HepG2 (cell line): Measurements from ENCODE around the gene TNNT1. TPM values are rescaled to one million over a fixed set of nuclear protein-coding genes. Genes with fewer than 3 reads are reported as not detected.

Experiments
- GABPA ChIP-seq, 2 experiments: IDR thresholded peaks; 2 replicates each; pipeline ENCODE4 v1.6.1; 2011 to 2016; ENCODE audit warnings: low read depth in 2 of 2, low read length in 1 of 2, missing biosample characterization in 1 of 2, missing genetic modification characterization in 1 of 2
- KDM4B ChIP-seq: sonication (generic); formaldehyde crosslinking; IDR thresholded peaks from 2 replicates; pipeline ENCODE4 v1.4.0; 2020; ENCODE audit warnings: missing genetic modification reagents
- MIXL1 ChIP-seq: IDR thresholded peaks from 2 replicates; pipeline ENCODE4 v1.6.1; 2016
- MTA1 ChIP-seq: sonication (generic); formaldehyde crosslinking; IDR thresholded peaks from 2 replicates; pipeline ENCODE4 v1.4.0; 2020; ENCODE audit warnings: missing genetic modification reagents, mild to moderate bottlenecking, borderline replicate concordance
- NR2C2 ChIP-seq: sonication (generic); formaldehyde crosslinking; IDR thresholded peaks from 2 replicates; pipeline ENCODE4 v1.4.0; 2020; ENCODE audit warnings: missing genetic modification reagents, mild to moderate bottlenecking, moderate library complexity, borderline replicate concordance
- NRL ChIP-seq: sonication (generic); formaldehyde crosslinking; IDR thresholded peaks from 2 replicates; pipeline ENCODE4 v1.5.0; 2020; ENCODE audit warnings: missing genetic modification reagents, mild to moderate bottlenecking, moderate library complexity, borderline replicate concordance
- SP1 ChIP-seq, 2 experiments: fragments of 450-650 bp in 1 of 2; sonication (generic) in 1 of 2; formaldehyde crosslinking in 1 of 2; IDR thresholded peaks; 2 replicates each; pipeline versions ENCODE4 v1.4.0 to v1.6.1; 2016 to 2020; ENCODE audit warnings: missing genetic modification reagents in 1 of 2
- SP4 ChIP-seq: sonication (generic); formaldehyde crosslinking; IDR thresholded peaks from 2 replicates; pipeline ENCODE4 v1.8.1; 2023; ENCODE audit warnings: mild to moderate bottlenecking, missing genetic modification reagents
- TAF1 ChIP-seq: sonication (generic); formaldehyde crosslinking; IDR thresholded peaks from 2 replicates; pipeline ENCODE4 v1.4.0; 2020; ENCODE audit warnings: missing genetic modification reagents
- XBP1 ChIP-seq: sonication (generic); formaldehyde crosslinking; IDR thresholded peaks from 2 replicates; pipeline ENCODE4 v1.5.0; 2020; ENCODE audit warnings: missing genetic modification reagents
- ZBTB38 ChIP-seq: sonication (generic); formaldehyde crosslinking; IDR thresholded peaks from 2 replicates; pipeline ENCODE4 v1.5.1; 2020; ENCODE audit warnings: mild to moderate bottlenecking, missing genetic modification reagents
- ZEB1 ChIP-seq: IDR thresholded peaks from 2 replicates; pipeline ENCODE4 v1.6.1; 2012; ENCODE audit warnings: mild to moderate bottlenecking, low read depth, inconsistent platforms; ENCODE audit not compliant: insufficient replicate concordance
- ZFY ChIP-seq: sonication (generic); formaldehyde crosslinking; IDR thresholded peaks from 2 replicates; pipeline ENCODE4 v1.4.0; 2020; ENCODE audit warnings: missing genetic modification reagents
- ZNF263 ChIP-seq: sonication (generic); formaldehyde crosslinking; IDR thresholded peaks from 2 replicates; pipeline ENCODE4 v1.4.0; 2020; ENCODE audit warnings: missing genetic modification reagents
- ZNF670 ChIP-seq: sonication (generic); formaldehyde crosslinking; IDR thresholded peaks from 2 replicates; pipeline ENCODE4 v1.8.0; 2022; ENCODE audit warnings: mild to moderate bottlenecking, missing genetic modification reagents, borderline replicate concordance
- ZNF674 ChIP-seq: sonication (generic); formaldehyde crosslinking; IDR thresholded peaks from 2 replicates; pipeline ENCODE4 v1.5.0; 2020; ENCODE audit warnings: low read depth, mild to moderate bottlenecking, missing genetic modification reagents
- polyA plus RNA-seq, 8 experiments: library from polyadenylated mRNA; depleted of rRNA in 3 of 8; stranded (reverse) in 7 of 8; unstranded in 1 of 8; fragments of >200 nt; fragmentation: Illumina TruSeq in 4 of 8; extraction: Trizol in 4 of 8; gene quantifications; 2 replicates each; pipeline versions ENCODE4 v1.2.1 to v1.2.3, GENCODE V29; 2011 to 2016; ENCODE audit warnings: low read depth in 4 of 8, missing spikeins in 1 of 8, mixed read lengths in 1 of 8; ENCODE audit not compliant: insufficient read depth in 1 of 8
- total RNA-seq, 5 experiments: library from RNA; depleted of rRNA; stranded (reverse); fragments of >200 nt; fragmentation: Illumina TruSeq; extraction: Trizol; gene quantifications; 2 replicates each; pipeline ENCODE4 v1.2.3, GENCODE V29; 2016; ENCODE audit warnings: low read depth in 1 of 5
- TF ChIP-seq, protein P1 (sequence below): sonication (generic); formaldehyde crosslinking; IDR thresholded peaks from 2 replicates; pipeline ENCODE4 v1.5.0; 2020; ENCODE audit warnings: mild to moderate bottlenecking, missing genetic modification reagents
- TF ChIP-seq, protein P2 (sequence below): sonication (generic); formaldehyde crosslinking; IDR thresholded peaks from 2 replicates; pipeline ENCODE4 v1.5.1; 2020; ENCODE audit warnings: mild to moderate bottlenecking, missing genetic modification reagents, moderate library complexity

The TNNT1 gene
- total and polyA plus RNA-seq, 2 of the 13 experiments (the other 11 are each of a cell fraction or from before 2014, with no cell fraction given), result 1.3 to 2.4 TPM

DNA sequence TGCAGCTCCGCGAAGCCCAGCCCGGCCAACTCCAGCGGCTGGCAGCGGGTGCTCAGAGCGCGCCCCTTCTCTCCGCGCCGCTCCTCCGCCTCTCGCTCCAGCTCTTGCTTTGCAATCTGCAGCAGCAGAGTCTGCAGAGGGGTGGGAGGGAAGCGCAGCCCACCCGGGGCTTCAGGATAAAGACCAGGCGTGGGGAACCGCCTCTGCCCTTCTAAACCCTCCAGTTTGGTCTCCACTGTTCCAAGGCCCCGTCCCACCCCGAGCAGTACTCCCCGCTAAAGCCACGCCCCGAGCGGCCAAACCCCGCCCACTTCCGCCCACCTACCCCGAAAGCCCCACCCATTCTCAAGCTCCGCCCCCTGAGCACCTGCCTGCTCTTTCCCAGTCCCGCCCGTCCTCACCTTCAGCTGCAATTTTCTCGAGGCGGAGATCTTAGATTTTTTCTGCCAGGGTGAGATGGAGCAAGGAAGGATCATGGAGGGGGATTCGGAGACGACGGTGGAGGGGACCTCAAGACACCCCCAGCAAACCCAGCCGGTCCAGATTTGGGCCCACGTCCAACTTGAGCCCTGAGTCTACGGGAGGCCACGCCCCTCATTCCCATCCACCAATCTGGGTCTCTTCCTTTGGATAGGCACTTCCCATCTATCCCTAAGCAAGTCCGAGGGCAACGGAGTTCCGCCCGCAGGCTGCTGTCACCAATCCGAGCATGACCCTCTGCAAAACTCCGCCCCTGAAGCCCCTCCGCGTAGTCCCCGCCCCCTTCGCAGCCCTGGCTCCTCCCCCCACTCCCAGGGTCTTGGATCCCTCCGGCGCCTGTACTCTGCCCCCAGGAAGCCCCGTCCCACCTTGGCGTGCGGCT, 7.4 kb upstream of the TNNT1 start (continued):
- TF ChIP-seq ZEB1, result peak; percentile 26
- TF ChIP-seq NRL (CRISPR knock-in tag), result 0 out of 2 replicates have a peak, but pooled peaks have one; percentile 34
- TF ChIP-seq ZNF674 (CRISPR knock-in tag), result no peak
- 0 out of 2 replicates have a peak, but pooled peaks have one; percentile 8 for TF ChIP-seq ZNF263 (CRISPR knock-in tag)
- TF ChIP-seq ZNF670 (CRISPR knock-in tag), result 0 out of 2 replicates have a peak, but pooled peaks have one; percentile 30
- no peak for TF ChIP-seq MIXL1 (CRISPR knock-in tag)
- TF ChIP-seq, protein P1, sequence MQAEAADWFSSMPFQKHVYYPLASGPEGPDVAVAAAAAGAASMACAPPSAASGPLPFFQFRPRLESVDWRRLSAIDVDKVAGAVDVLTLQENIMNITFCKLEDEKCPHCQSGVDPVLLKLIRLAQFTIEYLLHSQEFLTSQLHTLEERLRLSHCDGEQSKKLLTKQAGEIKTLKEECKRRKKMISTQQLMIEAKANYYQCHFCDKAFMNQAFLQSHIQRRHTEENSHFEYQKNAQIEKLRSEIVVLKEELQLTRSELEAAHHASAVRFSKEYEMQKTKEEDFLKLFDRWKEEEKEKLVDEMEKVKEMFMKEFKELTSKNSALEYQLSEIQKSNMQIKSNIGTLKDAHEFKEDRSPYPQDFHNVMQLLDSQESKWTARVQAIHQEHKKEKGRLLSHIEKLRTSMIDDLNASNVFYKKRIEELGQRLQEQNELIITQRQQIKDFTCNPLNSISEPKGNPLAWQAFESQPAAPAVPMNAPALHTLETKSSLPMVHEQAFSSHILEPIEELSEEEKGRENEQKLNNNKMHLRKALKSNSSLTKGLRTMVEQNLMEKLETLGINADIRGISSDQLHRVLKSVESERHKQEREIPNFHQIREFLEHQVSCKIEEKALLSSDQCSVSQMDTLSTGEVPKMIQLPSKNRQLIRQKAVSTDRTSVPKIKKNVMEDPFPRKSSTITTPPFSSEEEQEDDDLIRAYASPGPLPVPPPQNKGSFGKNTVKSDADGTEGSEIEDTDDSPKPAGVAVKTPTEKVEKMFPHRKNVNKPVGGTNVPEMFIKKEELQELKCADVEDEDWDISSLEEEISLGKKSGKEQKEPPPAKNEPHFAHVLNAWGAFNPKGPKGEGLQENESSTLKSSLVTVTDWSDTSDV, result 0 out of 2 replicates have a peak, but pooled peaks have one; percentile 42
- no peak for TF ChIP-seq NR2C2 (CRISPR knock-in tag)
- TF ChIP-seq SP1 (IDR thresholded peaks at IDR 0.05), result no peak
- TF ChIP-seq SP1 (CRISPR knock-in tag; IDR thresholded peaks at IDR 0.05), result 0 out of 2 replicates have a peak, but pooled peaks have one; percentile 54
- TF ChIP-seq GABPA (IDR thresholded peaks at IDR 0.05; ENCODE audit: low read depth, low read length), result no peak
- TF ChIP-seq GABPA (CRISPR knock-in tag; IDR thresholded peaks at IDR 0.05; ENCODE audit: low read depth), result peak; percentile 51
- TF ChIP-seq ZFY (CRISPR knock-in tag), result 0 out of 2 replicates have a peak, but pooled peaks have one; percentile 33
- TF ChIP-seq MTA1 (CRISPR knock-in tag), result 0 out of 2 replicates have a peak, but pooled peaks have one; percentile 27
- TF ChIP-seq XBP1 (CRISPR knock-in tag), result no peak
- TF ChIP-seq SP4 (CRISPR knock-in tag), result peak; percentile 57; the same call in 1 of the 2 replicates
- no peak for TF ChIP-seq KDM4B (CRISPR knock-in tag)
- no peak for TF ChIP-seq ZBTB38
- TF ChIP-seq, protein P2, sequence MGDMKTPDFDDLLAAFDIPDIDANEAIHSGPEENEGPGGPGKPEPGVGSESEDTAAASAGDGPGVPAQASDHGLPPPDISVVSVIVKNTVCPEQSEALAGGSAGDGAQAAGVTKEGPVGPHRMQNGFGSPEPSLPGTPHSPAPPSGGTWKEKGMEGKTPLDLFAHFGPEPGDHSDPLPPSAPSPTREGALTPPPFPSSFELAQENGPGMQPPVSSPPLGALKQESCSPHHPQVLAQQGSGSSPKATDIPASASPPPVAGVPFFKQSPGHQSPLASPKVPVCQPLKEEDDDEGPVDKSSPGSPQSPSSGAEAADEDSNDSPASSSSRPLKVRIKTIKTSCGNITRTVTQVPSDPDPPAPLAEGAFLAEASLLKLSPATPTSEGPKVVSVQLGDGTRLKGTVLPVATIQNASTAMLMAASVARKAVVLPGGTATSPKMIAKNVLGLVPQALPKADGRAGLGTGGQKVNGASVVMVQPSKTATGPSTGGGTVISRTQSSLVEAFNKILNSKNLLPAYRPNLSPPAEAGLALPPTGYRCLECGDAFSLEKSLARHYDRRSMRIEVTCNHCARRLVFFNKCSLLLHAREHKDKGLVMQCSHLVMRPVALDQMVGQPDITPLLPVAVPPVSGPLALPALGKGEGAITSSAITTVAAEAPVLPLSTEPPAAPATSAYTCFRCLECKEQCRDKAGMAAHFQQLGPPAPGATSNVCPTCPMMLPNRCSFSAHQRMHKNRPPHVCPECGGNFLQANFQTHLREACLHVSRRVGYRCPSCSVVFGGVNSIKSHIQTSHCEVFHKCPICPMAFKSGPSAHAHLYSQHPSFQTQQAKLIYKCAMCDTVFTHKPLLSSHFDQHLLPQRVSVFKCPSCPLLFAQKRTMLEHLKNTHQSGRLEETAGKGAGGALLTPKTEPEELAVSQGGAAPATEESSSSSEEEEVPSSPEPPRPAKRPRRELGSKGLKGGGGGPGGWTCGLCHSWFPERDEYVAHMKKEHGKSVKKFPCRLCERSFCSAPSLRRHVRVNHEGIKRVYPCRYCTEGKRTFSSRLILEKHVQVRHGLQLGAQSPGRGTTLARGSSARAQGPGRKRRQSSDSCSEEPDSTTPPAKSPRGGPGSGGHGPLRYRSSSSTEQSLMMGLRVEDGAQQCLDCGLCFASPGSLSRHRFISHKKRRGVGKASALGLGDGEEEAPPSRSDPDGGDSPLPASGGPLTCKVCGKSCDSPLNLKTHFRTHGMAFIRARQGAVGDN (CRISPR knock-in tag), result peak; percentile 36
- TF ChIP-seq TAF1 (CRISPR knock-in tag), result peak; percentile 37; the same call in 1 of the 2 replicates
